B cell (primary cell): ENCODE measurements around the gene SLC1A1.

ENCODE experiments used
- EZH2 ChIP-seq: IDR thresholded peaks from 2 replicates; pipeline ENCODE4 v1.6.1; 2012; ENCODE audit warnings: borderline replicate concordance, low read depth, mild to moderate bottlenecking, moderate library complexity, low read length; ENCODE audit not compliant: insufficient read depth, poor library complexity, severe bottlenecking
- TF ChIP-seq, protein P1 (sequence below): fragments of 200-600 bp; IDR thresholded peaks from one replicate; pipeline ENCODE4 v1.8.0; 2022; ENCODE audit warnings: antibody characterized with exemption, mild to moderate bottlenecking

DNA sequence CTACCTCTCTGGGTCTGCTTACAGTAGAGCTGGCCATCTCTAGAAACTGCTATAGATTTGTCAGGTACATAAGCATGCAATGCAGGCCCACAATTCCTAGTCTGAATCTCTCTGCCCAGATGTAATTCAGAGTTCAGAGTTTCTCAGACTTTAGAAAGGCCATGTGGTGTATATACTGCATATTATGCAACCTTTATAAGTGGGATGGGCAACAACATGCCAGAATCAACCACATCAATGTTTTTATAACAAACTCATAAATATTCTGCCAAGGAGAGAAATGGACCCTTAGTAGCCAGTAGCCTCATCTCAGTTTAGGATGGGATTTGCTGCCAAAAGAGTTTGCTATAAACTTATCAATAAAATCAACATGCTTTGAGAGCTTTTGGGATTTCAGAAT lies 78.8 kb downstream of the SLC1A1 start:
- TF ChIP-seq, protein P1, sequence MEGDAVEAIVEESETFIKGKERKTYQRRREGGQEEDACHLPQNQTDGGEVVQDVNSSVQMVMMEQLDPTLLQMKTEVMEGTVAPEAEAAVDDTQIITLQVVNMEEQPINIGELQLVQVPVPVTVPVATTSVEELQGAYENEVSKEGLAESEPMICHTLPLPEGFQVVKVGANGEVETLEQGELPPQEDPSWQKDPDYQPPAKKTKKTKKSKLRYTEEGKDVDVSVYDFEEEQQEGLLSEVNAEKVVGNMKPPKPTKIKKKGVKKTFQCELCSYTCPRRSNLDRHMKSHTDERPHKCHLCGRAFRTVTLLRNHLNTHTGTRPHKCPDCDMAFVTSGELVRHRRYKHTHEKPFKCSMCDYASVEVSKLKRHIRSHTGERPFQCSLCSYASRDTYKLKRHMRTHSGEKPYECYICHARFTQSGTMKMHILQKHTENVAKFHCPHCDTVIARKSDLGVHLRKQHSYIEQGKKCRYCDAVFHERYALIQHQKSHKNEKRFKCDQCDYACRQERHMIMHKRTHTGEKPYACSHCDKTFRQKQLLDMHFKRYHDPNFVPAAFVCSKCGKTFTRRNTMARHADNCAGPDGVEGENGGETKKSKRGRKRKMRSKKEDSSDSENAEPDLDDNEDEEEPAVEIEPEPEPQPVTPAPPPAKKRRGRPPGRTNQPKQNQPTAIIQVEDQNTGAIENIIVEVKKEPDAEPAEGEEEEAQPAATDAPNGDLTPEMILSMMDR, result no peak
- TF ChIP-seq EZH2, result no peak
